GM19351 (cell line): ENCODE data around the gene DGCR8.
A peak's percentile ranks its signal among the peaks of the same experiment; 100 is the strongest.

Experiments
- ATAC-seq: cut with Tn5 transposase; IDR thresholded peaks from one replicate; pipeline ENCODE4 v1.9.1; 2021; ENCODE audit warnings: mild to moderate bottlenecking, moderate library complexity; ENCODE audit not compliant: unreplicated experiment

Gene DGCR8

DNA sequence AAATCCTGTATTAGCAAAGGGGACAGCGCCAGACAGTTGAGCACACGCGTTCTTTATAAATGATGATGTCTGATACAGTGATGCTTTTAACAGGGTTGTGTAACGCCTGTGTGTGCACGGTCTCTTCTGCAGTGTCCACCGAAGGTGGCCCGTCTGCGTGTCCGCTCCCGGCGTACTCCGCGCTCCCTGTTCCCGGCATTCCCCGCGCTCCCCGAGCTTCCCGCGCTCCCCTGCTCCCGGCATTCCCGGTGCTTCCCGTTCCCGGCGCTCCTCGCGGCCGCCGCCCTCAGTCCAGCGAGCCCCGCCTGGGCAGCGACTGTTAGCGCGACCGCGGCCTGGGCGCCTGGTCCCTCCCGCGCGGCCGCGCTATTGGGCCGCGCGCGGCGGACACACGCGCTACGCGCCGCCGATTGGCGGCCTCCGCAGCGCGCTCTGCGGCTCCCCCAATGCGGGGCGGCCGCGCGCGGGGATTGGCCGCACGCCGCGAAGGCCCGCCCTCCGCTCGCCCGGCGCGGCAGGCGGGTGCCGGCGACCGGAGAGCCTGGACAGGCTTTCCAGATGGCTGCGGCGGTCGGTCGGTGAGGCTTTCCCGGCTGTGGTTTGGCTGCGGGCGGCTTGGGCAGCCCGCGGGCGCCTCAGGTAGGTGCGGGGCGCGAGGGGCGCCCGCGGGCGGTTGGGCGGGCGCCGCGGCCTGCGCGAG lies at the start of gene DGCR8:
Gene DGCR8, plus strand, starts transcription at position 497 of the 700 bp plus-strand sequence. CDS start 5,723 bp downstream, outside the sequence.
- ATAC-seq, result peak; percentile 81

DNA sequence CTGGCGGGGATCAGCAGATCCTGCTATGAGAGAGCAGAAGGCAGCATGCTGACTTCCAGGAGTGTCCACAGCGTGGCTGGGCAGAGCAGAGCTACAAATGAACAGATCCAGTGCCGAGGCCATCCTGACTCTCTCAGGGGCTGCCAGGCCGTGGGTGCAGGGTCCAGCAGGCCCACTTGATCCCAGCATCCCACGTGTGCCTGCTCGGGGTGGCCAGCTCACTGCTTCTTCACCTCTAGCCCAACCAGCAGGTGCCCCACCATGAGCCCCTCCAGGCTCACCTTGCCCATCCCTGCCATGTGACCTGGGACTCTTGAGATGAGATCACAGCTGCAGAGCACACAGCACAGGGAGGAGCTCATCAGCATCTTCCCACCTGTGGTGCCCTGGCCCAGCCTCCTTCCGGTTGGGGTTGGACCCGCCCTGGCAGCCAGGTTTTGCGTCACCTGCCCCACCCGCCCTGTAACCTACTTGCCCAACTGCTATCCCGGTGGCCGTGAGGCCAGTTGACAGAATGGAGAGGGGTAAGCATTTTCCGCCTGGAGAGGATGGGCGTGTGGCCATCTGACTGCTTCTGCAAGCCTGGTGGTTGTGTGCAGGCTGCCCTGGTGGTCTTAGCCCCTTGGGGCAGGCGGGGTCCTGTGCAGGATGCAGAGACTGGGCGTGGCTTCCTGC lies 48.2 kb upstream of the DGCR8 start:
- no peak for ATAC-seq

DNA sequence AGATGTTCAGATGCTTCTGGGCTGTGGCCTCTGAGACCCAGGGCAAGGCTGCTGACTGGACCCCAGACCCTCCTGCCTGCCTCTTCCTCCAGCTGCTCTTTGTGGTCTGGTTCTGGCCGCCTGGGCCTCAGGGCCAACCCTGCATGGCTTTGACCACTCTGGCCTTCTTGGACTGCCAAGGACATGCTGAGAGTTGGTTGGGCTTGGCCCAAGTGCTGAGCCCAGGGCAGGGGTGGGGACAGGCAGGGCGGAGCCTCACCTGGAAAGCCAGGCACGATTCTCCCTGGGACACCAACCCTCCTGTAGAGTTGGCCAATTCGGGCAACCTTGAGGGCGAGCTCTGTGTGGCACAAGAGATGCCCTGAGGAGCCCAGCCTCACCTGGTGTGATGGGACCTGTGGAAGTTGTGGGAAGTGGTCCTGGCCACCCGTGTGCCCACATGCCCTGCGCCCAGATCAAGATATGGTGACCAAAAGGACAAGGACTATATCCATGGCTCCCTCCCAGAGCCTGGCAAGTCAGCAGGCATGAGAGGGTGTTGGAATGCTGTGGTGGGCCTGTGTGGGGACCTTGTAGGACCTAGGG lies 47.5 kb upstream of the DGCR8 start:
- ATAC-seq, result no peak

DNA sequence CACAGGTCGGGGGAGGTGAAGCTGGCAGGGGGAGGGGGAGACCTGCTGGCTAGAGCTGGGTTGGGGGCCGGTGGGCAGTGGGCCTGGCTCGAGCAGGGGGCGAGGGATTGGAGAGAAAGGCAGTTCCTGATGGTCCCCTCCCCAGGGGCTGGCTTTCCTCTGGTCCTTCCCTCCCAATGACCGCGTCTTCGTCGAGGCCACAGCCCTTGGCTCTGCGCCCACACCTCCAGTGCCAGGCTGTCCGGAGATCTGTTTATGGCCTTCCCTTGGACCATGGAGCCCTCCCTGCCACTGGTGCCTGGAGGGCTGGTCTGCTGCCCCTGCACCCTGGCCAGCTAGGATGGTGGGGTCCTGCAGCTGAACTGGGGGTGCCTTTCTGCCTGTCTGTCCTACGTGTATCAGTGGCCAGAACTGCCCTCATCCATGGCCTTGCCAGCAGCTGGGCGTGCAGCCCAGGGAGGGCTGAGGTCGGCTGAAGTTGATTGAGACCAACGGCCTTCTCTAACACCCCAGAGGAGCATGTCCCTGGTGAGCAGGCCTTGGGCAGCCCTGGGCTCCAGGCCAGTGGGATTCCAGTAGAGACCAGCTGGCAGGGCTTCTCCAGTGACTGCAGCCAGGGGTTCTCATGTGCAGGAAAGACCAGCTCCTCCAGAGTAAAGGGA lies 46.9 kb upstream of the DGCR8 start:
- ATAC-seq, result no peak

DNA sequence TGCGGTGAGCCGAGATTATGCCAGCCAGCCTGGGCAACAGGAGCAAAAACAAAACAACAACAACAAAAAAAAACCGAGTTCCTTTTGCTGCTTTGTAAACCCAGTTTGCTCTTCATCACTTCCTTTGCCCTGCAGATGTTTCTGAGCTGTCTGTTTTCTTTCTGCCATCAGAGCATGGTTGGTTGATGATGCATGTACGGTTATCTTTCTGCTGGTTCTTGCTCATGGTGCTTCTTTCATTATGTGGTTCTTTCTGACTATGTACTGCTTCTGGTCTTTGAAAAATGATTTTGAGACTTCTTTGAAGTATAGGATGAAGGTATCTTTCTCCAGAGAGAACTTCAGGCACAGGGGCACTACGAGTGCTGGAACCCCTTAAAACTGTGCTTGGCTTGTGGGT lies 45.9 kb upstream of the DGCR8 start:
- ATAC-seq, result no peak

DNA sequence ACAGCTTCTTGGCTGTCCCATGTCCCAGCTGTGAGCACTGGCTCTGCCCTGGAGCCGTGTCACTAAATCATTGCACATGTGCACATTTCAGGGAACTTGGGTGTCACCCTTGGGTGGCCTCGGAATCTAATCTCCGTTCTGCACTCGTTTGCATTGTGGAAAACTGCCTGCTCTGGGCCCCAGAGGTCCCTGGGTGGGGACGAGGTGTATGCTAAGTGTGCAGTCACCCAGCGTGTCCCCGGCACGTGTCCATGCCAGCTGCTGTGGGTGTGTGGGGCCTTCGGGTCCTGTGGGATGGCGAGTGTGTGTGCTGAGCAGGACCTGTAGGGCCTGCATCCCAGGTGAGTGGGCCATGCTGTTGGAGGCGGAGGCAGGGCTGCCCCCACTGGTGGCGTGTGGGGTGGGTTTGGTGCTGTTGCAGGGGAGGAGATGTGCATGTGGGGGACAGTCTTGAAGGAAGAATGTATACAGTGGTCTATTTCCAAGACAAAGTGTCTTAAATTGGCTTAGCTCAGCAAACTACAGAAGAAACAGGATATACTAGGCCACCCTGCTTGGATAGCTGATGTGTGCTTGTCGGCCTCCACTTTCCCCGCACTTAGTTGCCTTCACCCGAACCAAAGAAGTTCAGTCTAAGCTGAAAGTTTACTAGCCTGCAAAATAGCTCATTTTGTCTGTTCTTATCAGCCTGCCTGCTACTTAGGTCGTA lies 44.5 kb upstream of the DGCR8 start:
- ATAC-seq, result no peak

DNA sequence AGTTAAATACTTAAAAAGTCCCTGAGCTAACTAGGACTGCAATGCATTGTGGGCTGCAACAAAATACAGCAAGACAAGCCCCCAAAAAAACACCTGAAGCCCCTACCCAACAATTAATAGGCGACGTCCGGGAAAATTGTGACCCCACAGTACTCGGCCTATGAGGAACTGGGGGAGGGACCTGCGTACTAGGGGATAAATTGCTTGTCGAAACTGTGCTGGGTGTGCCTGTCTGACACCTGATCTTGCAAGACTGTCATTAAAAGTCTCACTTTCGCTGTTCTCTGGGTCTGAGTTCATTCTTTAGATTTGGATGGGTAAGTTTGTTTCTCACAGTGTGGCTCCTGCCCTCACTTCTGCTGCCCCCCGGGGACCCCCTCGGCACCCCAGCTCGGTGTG lies 44.0 kb upstream of the DGCR8 start:
- no peak for ATAC-seq

DNA sequence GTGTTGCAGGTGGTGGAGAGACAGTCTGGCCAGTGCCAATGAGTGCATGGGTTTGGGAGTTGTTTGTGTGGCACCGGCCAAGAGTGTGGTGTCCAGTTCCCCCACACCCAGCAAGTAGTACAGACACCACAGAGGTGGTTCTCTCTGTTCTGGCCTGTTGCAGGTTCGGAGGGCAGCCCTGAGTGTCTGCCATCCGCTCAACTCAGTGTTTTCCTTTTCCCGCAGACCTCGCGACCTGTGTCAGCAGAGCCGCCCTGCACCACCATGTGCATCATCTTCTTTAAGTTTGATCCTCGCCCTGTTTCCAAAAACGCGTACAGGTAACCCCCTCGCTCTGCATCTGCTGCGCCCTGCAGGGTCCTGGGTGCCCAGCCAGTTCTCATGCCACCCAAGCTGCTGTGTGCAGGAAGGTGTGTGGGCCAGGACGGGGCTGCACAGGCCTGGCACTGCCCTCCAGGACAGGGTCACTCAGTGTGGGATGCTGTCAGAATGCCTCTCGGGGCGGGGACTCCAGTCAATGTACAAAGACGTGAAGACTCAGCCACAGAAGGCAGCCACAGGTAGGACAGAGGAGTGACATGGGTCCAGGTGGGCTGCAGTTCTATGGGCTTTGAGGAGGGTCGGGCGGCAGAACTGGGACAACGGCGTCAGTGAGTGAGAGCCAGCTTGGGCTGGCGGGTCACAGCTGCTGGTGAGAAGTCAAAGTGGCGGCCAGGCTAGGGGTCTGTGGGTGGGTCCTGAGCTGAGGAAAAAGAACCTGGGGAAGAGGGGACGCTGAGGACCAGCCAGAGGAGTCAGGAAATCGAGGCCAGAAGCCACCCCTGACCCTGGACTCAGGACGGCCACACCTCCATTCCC lies 43.3 kb upstream of the DGCR8 start:
- ATAC-seq, result no peak

DNA sequence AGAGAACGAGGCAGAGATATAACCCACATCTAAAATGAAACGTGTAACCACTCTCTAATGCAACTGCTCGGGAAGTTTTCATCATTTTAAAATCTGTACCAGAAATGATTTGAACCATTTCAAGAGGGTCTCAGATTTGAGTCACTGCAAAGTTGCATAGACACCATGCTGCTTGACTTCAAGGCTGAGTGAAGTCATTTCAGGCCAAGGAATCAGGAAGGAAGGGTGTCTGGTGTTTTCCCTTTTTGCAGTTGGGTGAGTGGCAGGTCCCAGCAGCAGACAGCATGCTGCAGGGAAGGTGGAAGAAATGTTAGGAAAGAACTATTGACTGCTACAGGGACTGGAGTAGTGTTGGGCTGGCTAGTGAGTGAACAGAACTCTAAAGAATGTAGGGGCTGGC lies 42.6 kb upstream of the DGCR8 start:
- ATAC-seq, result no peak

DNA sequence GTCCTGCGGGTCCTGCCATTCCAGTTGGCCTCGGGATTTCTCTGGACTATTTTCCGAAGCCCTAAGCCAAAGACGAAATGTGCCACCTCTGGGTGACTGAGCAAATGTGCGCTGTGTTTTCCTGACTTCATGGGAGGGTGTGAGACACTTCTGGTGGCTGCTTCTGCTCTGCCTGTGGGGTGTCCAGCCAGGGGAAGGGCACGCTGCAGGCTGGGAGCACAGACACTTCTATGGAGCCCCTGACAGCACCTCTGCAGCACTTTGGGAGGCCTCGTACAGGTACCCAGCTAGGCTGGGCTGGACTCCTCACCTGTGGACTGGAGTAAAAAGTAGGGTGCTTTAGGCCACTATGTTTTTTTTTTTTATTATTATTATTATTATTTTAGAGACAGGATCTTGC lies 41.5 kb upstream of the DGCR8 start:
- no peak for ATAC-seq

DNA sequence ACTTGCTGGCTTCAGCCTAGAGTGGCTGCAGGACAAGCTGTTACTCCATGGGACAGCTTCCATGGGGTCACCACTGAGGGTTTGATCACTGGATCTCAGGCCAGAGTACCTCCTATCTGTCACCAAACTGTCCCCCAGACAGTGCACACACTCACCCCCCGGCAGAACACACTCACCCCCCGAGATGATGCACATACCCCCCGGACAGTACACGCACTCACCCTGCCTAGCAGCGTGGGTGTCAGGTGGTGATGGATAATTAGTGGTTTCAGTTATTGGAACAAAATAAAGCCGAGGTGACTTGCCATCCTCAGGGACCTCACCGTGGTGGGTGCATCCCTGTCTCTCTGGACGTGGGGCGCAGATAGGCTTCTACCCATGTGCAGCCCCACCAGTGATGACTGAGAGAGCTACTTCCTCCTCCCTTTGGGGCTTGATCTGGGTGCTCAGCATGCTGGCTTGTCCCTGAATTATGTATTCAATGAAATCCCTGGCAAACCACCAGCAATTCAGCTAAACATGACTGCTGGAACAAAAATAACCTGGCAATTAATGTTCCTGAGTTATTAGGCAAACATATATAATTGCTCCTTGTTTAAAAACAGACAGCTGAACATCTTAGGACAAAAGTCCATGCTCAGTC lies 40.2 kb upstream of the DGCR8 start:
- no peak for ATAC-seq

DNA sequence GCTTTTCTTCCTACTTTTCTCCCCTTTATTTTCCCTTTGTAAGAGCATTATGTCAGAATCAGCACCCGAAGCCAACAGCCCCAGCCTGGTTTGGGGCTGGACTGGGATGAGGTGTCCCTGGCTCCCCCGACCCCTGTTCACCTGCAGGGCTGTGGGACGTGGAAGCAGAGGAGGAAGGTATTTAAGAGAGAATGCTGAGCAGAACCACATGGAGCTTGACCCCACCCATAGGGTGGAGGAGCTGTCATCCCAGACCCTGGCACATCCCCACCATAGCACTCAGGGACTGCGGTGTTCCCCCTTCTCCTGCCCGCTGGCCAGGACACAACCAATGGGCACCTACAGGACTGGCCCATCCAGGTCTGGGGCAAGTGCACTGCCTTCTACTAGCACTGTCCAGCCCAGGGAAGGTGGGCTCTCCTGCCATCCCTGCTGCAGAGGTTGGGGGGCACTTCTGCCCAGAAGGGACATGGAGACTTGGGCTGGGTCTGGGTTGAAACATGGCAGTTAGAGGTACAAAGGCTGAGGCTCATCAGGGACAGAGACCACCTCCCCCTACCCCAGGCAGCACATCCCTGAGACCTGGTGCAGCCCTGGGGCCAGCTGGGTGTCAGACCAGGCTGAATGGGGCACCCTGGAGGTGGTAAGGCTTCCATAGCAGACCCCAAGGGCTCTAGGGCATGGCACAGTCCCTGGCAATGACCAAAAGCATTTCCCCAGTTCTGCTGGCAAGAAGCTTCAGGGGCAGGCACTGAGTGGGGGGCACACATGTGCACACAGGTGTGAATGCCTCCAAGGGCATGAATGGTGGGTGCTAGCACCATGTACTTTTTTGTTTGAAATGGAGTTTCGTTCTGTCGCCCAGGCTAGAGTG lies 39.5 kb upstream of the DGCR8 start:
- no peak for ATAC-seq

DNA sequence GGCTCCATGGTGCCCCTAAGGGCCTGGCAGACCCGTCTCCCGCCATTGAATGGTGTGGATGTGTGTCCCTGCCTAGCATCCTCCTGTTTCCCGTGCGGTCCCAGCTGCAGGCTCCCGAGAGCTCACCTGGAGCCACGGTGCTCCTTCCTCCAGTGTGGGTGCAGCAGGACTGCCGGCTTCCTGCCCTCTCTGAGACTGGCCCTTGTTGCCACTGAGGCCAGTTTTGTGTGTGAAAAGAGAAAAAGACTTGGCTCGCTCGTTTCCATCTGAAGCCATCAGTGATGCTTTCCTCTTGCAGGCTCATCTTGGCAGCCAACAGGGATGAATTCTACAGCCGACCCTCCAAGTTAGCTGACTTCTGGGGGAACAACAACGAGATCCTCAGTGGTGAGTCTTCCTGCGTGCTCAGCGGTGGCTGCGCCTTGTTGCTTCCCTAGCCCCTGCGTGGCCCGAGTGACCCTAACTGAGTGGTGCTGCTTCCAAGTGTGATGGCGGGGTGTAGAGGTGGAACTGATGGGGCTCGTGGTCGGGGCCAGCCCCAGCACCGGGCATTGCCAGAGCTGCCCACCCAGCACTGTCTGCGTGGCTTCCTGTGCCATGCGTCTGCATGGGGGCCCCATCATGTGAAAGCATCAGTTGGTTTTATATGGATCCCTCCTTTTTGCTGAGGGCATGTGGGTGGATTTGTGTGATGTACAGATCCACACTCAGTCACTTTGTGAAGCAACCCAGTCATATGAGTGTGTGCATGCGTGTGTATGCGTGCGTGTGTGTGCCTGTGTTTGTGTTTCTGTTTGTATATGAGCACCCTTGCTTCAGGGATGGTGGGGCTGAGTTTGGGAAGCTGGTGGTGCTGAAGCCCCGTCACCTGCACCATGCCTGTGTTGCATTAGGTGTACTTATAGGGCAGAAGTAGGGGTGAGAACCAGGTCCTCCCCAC lies 36.7 kb upstream of the DGCR8 start:
- ATAC-seq, result no peak

DNA sequence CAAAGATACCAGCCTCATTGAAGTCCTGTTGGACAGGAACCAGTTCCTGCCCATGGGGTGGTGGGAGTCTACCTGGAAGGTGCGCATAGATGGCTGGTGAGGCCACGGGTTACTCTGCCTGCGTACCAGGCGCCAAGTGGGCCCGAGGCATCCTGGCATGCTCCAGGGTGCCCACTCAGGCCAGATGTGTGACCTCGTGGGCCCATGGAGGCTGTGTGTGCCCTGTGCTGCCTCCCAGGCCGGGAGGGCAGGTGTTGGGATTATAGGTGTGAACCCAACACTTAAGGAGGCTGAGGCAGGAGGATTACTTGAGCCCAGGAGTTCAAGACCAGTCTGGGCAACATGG lies 36.1 kb upstream of the DGCR8 start:
- no peak for ATAC-seq

DNA sequence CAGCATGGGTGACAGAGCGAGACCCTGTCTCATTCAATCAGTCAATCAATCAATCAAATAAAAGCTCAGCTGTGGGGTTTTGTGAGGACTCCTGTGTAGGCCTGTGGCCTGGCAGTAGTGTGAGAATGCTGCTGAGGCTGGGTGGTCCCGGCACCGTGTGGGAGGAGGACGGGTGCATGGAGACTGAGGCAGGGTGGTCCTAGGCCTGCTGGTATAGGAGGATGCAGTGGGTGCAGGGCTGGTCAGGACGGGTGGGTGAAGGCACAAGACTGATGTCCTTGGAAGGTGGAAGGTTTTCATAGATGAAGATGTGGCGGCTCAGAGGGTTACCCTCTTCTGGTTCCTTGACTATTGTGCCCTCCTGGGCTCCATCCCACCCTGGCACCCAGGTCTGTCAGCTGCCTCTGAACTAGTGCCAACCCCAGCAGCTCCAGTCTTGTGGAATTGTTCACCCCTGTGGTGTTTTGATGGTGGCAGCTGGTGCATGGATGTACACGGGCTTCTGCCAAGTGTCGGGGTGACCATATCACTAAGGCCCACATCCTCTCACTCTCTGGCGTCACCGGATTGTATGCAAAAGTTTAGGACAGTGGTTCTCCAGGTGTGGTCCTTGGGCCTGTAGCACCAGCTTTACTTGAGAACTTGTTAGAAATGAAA lies 35.4 kb upstream of the DGCR8 start:
- ATAC-seq, result no peak

DNA sequence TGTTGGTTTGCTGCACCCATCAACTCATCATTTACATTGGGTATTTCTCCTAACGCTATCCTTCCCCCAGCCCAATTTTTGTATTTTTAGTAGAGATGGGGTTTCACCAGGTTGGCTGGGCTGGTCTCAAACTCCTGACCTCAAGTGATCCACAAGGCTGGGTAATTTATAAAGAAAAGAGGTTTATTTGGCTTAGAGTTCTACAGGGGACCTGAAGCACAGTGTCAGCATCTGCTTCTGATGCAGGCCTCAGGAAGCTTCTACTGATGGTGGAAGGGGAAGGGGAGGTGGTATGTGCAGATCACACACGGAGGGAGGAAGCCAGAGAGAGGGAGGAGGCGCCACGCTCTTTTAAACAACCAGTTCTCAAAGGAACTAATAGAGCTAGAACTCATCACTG lies 33.3 kb upstream of the DGCR8 start:
- ATAC-seq, result no peak

DNA sequence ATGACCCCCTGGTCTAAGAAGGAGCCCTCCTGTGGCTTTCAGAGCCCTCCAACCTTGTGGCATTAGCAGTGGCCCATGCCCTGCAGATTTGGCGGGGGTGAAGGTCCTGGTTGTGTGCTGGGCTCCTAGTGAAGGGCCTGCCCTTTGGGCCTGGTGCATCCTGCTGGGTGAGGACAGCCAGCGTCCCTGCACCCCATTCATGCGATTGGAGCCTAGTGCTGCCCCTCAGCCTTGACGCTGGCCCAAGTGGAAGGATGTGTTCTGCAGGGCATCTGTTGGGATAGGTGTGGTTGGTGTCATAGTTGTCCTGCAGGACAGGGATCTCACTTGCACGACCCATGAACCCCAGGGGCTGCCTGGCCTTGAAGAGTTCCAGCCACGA lies 28.1 kb upstream of the DGCR8 start:
- ATAC-seq, result no peak
